Measurements from ENCODE around the gene C5orf34. TPM values are rescaled to one million over a fixed set of nuclear protein-coding genes. Genes with fewer than 3 reads are reported as not detected.

C5orf34 gene
- polyA plus RNA-seq, 1 of the 3 experiments (the other 2 are of a cell fraction), result 2.9 TPM

GRCh38 chr5:43497311-43498104, 17.4 kb downstream of the C5orf34 start:
- Histone ChIP-seq H3K9me3 (no peaks in the 10 kb centered on the region), H3K36me3 (replicated peaks in 1 of 2; ENCODE audit: control insufficient read depth in 1 of 2, insufficient read depth in 2 of 2, low read length in 1 of 2) (peaks cover 11 to 15% of the 10 kb centered on the region in 2 experiments), H3K4me1 (ENCODE audit: control insufficient read depth in 1 of 2, insufficient read depth in 2 of 2, low read depth in 1 of 2, low read length in 1 of 2) (no peaks in the 10 kb centered on the region), H3K27me3 (ENCODE audit: insufficient read depth) (no peaks in the 10 kb centered on the region), H3K79me2 (ENCODE audit: insufficient read depth) (no peaks in the 10 kb centered on the region), H3F3A (replicated peaks; ENCODE audit: insufficient read depth) (no peaks in the 10 kb centered on the region), H3K4me3 (ENCODE audit: low read depth in 2 of 2, low read length in 1 of 2) (no peak overlapping the region), H4K20me1 (ENCODE audit: insufficient read depth) (no peaks in the 10 kb centered on the region), H3K4me2 (no peak overlapping the region), H3K27ac (ENCODE audit: low read depth in 2 of 2, low read length in 1 of 2) (no peak overlapping the region), H2AFZ (ENCODE audit: low read depth) (no peak overlapping the region), H3K9me2 (no peaks in the 10 kb centered on the region), H3K9ac (no peak overlapping the region)
- WGBS (ENCODE audit: low lambda C conversion rate), result 93% methylated on average over 5 of the region's 5 CpGs
- no peak for DNase-seq
- TF ChIP-seq FOSL2 (IDR thresholded peaks at IDR 0.05; ENCODE audit: borderline replicate concordance, low read depth) (no peak), ELF1 (IDR thresholded peaks at IDR 0.05) (no peak)
- POLR2A ChIA-PET, result no interaction called here
- CTCF ChIA-PET, result interaction anchor here (1.6 kb wide), 1 partner anchor 13 kb away, joined by 9 read pairs; the partner anchor contains the start of gene TMEM267

GRCh38 chr5:43491326-43491725, 23.6 kb downstream of the C5orf34 start:
- Histone ChIP-seq H4K20me1 (ENCODE audit: insufficient read depth) (no peaks in the 10 kb centered on the region), H3K36me3 (replicated peaks in 1 of 2; ENCODE audit: control insufficient read depth in 1 of 2, insufficient read depth in 2 of 2, low read length in 1 of 2) (peaks cover 26 to 45% of the 10 kb centered on the region in 2 experiments), H3K27me3 (ENCODE audit: insufficient read depth) (no peaks in the 10 kb centered on the region), H3K4me1 (ENCODE audit: control insufficient read depth in 1 of 2, insufficient read depth in 2 of 2, low read depth in 1 of 2, low read length in 1 of 2) (no peaks in the 10 kb centered on the region), H3K79me2 (ENCODE audit: insufficient read depth) (no peaks in the 10 kb centered on the region), H2AFZ (ENCODE audit: low read depth) (no peak overlapping the region), H3K9ac (no peak overlapping the region), H3F3A (replicated peaks; ENCODE audit: insufficient read depth) (no peaks in the 10 kb centered on the region), H3K27ac (ENCODE audit: low read depth in 2 of 2, low read length in 1 of 2) (no peak overlapping the region), H3K4me3 (ENCODE audit: low read depth in 2 of 2, low read length in 1 of 2) (no peak overlapping the region), H3K9me2 (no peaks in the 10 kb centered on the region), H3K4me2 (no peak overlapping the region), H3K9me3 (no peaks in the 10 kb centered on the region)
- ChIA-PET CTCF (interaction anchor here (1.5 kb wide), 1 partner anchor 15 kb away, joined by 4 read pairs; no protein-coding TSS in a partner anchor), POLR2A (no interaction called here)
- no peak for TF ChIP-seq MXI1 (IDR thresholded peaks at IDR 0.05; ENCODE audit: low read depth, low read length)
- TF ChIP-seq SIN3A (IDR thresholded peaks at IDR 0.05; ENCODE audit: borderline replicate concordance, low read depth, low read length), result no peak
- TF ChIP-seq ZBTB33 (IDR thresholded peaks at IDR 0.05; ENCODE audit: borderline replicate concordance, low read depth), result no peak
- TF ChIP-seq GABPA (IDR thresholded peaks at IDR 0.05; ENCODE audit: low read depth), result no peak
- TF ChIP-seq MEF2A (IDR thresholded peaks at IDR 0.05; ENCODE audit: borderline replicate concordance, low read depth), result no peak
- TF ChIP-seq MAX (IDR thresholded peaks at IDR 0.05; ENCODE audit: low read depth), result no peak
- no peak for TF ChIP-seq RAD21 (IDR thresholded peaks at IDR 0.05; ENCODE audit: low read length)
- no peak for TF ChIP-seq TEAD4 (IDR thresholded peaks at IDR 0.05; ENCODE audit: borderline replicate concordance, insufficient read depth)
- no peak for TF ChIP-seq ELF1 (IDR thresholded peaks at IDR 0.05)
- no peak for TF ChIP-seq YY1 (IDR thresholded peaks at IDR 0.05; ENCODE audit: low read depth)
- TF ChIP-seq GATA2 (CRISPR knock-in tag; IDR thresholded peaks at IDR 0.05), result no peak
- no peak for TF ChIP-seq RXRA (IDR thresholded peaks at IDR 0.05; ENCODE audit: borderline replicate concordance, low read depth)
- no peak for TF ChIP-seq CHD2 (IDR thresholded peaks at IDR 0.05; ENCODE audit: low read length, partially characterized antibody)
- TF ChIP-seq SMC3 (IDR thresholded peaks at IDR 0.05; ENCODE audit: low read depth, low read length), result no peak
- TF ChIP-seq CTCF (IDR thresholded peaks at IDR 0.05), result no peak
- TF ChIP-seq TCF12 (IDR thresholded peaks at IDR 0.05), result no peak
- TF ChIP-seq NRF1 (IDR thresholded peaks at IDR 0.05; ENCODE audit: low read depth, low read length), result no peak
- TF ChIP-seq USF1 (IDR thresholded peaks at IDR 0.05; ENCODE audit: borderline replicate concordance, low read depth), result no peak
- TF ChIP-seq RFX5 (IDR thresholded peaks at IDR 0.05; ENCODE audit: low read length), result no peak
- TF ChIP-seq IRF3 (IDR thresholded peaks at IDR 0.05; ENCODE audit: low read depth, low read length), result no peak
- DNase-seq, result no peak
- 95% methylated on average over 1 of the region's 1 CpG for WGBS (ENCODE audit: low lambda C conversion rate)
